IMR-90 (cell line): ENCODE measurements around the gene ROBO2. TPM values are rescaled to one million over a fixed set of nuclear protein-coding genes. Genes with fewer than 3 reads are reported as not detected.

ENCODE experiments used
- ATAC-seq: fragments of 200-7000 bp; cut with Tn5 transposase; 2 replicates; pipeline ENCODE4 v1.9.1; 2020; ENCODE audit warnings: low read depth, mild to moderate bottlenecking, moderate library complexity
- BruUV-seq: library from RNA; stranded (reverse); fragments of 400-500 nt; replicated peaks from 2 replicates; lab custom pipeline; 2021; lab: Mats Ljungman, UMichigan
- CTCF ChIA-PET: fragments of 300-600 bp; formaldehyde crosslinking; extraction: SDS; loops from one replicate; lab custom pipeline; 2021; ENCODE audit warnings: antibody characterized with exemption; lab: Yijun Ruan, JAX
- POLR2A ChIA-PET: fragments of 300-600 bp; sonication (Branson Sonifier 250); formaldehyde crosslinking; loops from one replicate; lab custom pipeline; 2022; ENCODE audit warnings: antibody characterized with exemption; ENCODE audit not compliant: unreplicated experiment; lab: Charles Lee
- DNase-seq: peaks from one replicate; pipeline ENCODE4 v3.0.0; 2013
- H2AFZ ChIP-seq: replicated peaks from 2 replicates; pipeline ENCODE3; 2013; ENCODE audit warnings: low read length, mild to moderate bottlenecking; ENCODE audit not compliant: poor library complexity
- H2AK5ac ChIP-seq: 2 replicates; pipeline ENCODE4 v1.6.1; 2013; ENCODE audit warnings: low read depth, low read length, inconsistent platforms
- H2AK9ac ChIP-seq: replicated peaks from 2 replicates; pipeline ENCODE3; 2013; ENCODE audit warnings: mild to moderate bottlenecking, low read depth, low read length, moderate library complexity; ENCODE audit not compliant: poor library complexity
- H2BK120ac ChIP-seq: 2 replicates; pipeline ENCODE4 v1.6.1; 2013; ENCODE audit warnings: low read depth, low read length, inconsistent platforms
- H2BK15ac ChIP-seq: 3 replicates; pipeline ENCODE4 v1.6.1; 2013; ENCODE audit warnings: low read depth, low read length, inconsistent platforms
- H2BK20ac ChIP-seq: 2 replicates; pipeline ENCODE4 v1.6.1; 2013; ENCODE audit warnings: low read depth, mild to moderate bottlenecking, inconsistent platforms, low read length, moderate library complexity
- H2BK5ac ChIP-seq: 2 replicates; pipeline ENCODE4 v1.6.1; 2013; ENCODE audit warnings: mild to moderate bottlenecking, low read depth, low read length, inconsistent platforms; ENCODE audit not compliant: poor library complexity, severe bottlenecking
- H3K14ac ChIP-seq: replicated peaks from 2 replicates; pipeline ENCODE4 v1.6.1; 2013; ENCODE audit warnings: low read depth, low read length, inconsistent platforms
- H3K18ac ChIP-seq: 2 replicates; pipeline ENCODE4 v1.6.1; 2013; ENCODE audit warnings: low read depth, low read length, control low read depth
- H3K23ac ChIP-seq: 2 replicates; pipeline ENCODE4 v1.6.1; 2013; ENCODE audit warnings: low read depth, low read length, inconsistent platforms
- H3K27ac ChIP-seq: 2 replicates; pipeline ENCODE4 v1.5.1; 2013; ENCODE audit warnings: mild to moderate bottlenecking, control low read depth, low read length; ENCODE audit not compliant: insufficient read depth
- H3K27me3 ChIP-seq: 2 replicates; pipeline ENCODE4 v1.6.1; 2013; ENCODE audit warnings: low read length; ENCODE audit not compliant: control insufficient read depth, insufficient read depth
- H3K36me3 ChIP-seq: 2 replicates; pipeline ENCODE4 v1.6.1; 2013; ENCODE audit warnings: low read length, mixed read lengths; ENCODE audit not compliant: control insufficient read depth, insufficient read depth
- H3K4ac ChIP-seq: 2 replicates; pipeline ENCODE4 v1.6.1; 2013; ENCODE audit warnings: low read depth, low read length, inconsistent platforms
- H3K4me1 ChIP-seq: 2 replicates; pipeline ENCODE4 v1.6.1; 2013; ENCODE audit warnings: low read length, mixed read lengths; ENCODE audit not compliant: control insufficient read depth, insufficient read depth
- H3K4me2 ChIP-seq: 2 replicates; pipeline ENCODE4 v1.6.1; 2013; ENCODE audit warnings: low read depth, mild to moderate bottlenecking, control low read depth, low read length, moderate library complexity
- H3K4me3 ChIP-seq: 2 replicates; pipeline ENCODE4 v1.5.1; 2013; ENCODE audit warnings: low read depth, mild to moderate bottlenecking, control low read depth, low read length, moderate library complexity; ENCODE audit not compliant: insufficient read depth
- H3K56ac ChIP-seq: 2 replicates; pipeline ENCODE4 v1.6.1; 2013; ENCODE audit warnings: low read length, inconsistent platforms; ENCODE audit not compliant: insufficient read depth; ENCODE audit errors: extremely low read depth
- H3K79me1 ChIP-seq, 2 experiments: 2 replicates each; pipeline ENCODE4 v1.6.1; 2013; ENCODE audit warnings: low read length in 2 of 2, inconsistent platforms in 1 of 2, low read depth in 1 of 2
- H3K9ac ChIP-seq: 2 replicates; pipeline ENCODE4 v1.6.1; 2013; ENCODE audit warnings: low read depth, low read length, control low read depth
- H3K9me1 ChIP-seq: 2 replicates; pipeline ENCODE4 v1.6.1; 2013; ENCODE audit warnings: low read length, inconsistent platforms; ENCODE audit not compliant: insufficient read depth
- H3K9me3 ChIP-seq: 2 replicates; pipeline ENCODE4 v1.6.1; 2013; ENCODE audit warnings: low read length; ENCODE audit not compliant: control insufficient read depth, insufficient read depth
- H4K20me1 ChIP-seq: 2 replicates; pipeline ENCODE4 v1.6.1; 2013; ENCODE audit warnings: low read length, inconsistent platforms; ENCODE audit not compliant: insufficient read depth
- H4K5ac ChIP-seq: 2 replicates; pipeline ENCODE4 v1.6.1; 2013; ENCODE audit warnings: mild to moderate bottlenecking, low read depth, low read length, control low read depth
- H4K8ac ChIP-seq, 2 experiments: 2 replicates each; pipeline ENCODE4 v1.6.1; 2013; ENCODE audit warnings: low read depth in 2 of 2, low read length in 2 of 2, control low read depth in 1 of 2, inconsistent platforms in 1 of 2
- H4K91ac ChIP-seq: 2 replicates; pipeline ENCODE4 v1.6.1; 2013; ENCODE audit warnings: low read depth, low read length, inconsistent platforms; ENCODE audit not compliant: insufficient read depth
- BHLHE40 ChIP-seq: fragments of 150-350 bp; IDR thresholded peaks from 2 replicates; pipeline ENCODE4 v1.6.1; 2016; ENCODE audit warnings: mild to moderate bottlenecking, low read depth, low read length
- CHD1 ChIP-seq: IDR thresholded peaks from 2 replicates; pipeline ENCODE4 v1.6.1; 2012; ENCODE audit warnings: low read depth, low read length, improper control_type of control experiment
- ELK1 ChIP-seq: fragments of 150-350 bp; IDR thresholded peaks from 2 replicates; pipeline ENCODE4 v1.6.1; 2016; ENCODE audit warnings: low read depth, mild to moderate bottlenecking, low read length, moderate library complexity, borderline replicate concordance
- FOS ChIP-seq: fragments of 150-350 bp; IDR thresholded peaks from 2 replicates; pipeline ENCODE4 v1.6.1; 2016; ENCODE audit warnings: low read depth, low read length
- MAFK ChIP-seq: IDR thresholded peaks from 2 replicates; pipeline ENCODE4 v1.6.1; 2012; ENCODE audit warnings: low read depth, low read length, improper control_type of control experiment
- MXI1 ChIP-seq: IDR thresholded peaks from 2 replicates; pipeline ENCODE4 v1.6.1; 2012; ENCODE audit warnings: low read depth, mild to moderate bottlenecking, low read length, moderate library complexity, borderline replicate concordance
- NFE2L2 ChIP-seq: fragments of 150-350 bp; IDR thresholded peaks from 2 replicates; pipeline ENCODE4 v1.6.1; 2016; ENCODE audit warnings: low read depth, mild to moderate bottlenecking, low read length
- POLR2A ChIP-seq: IDR thresholded peaks from 2 replicates; pipeline ENCODE4 v1.6.1; 2012; ENCODE audit warnings: mild to moderate bottlenecking, low read depth, low read length
- RCOR1 ChIP-seq: IDR thresholded peaks from 2 replicates; pipeline ENCODE4 v1.6.1; 2012; ENCODE audit warnings: mild to moderate bottlenecking, low read length, improper control_type of control experiment; ENCODE audit not compliant: insufficient replicate concordance
- SMC3 ChIP-seq: fragments of 150-350 bp; IDR thresholded peaks from 2 replicates; pipeline ENCODE4 v1.6.1; 2016; ENCODE audit warnings: low read depth, mild to moderate bottlenecking, antibody characterized with exemption, low read length, moderate library complexity
- WGBS, 2 experiments: methylation state at CpG; one replicate each; pipeline versions ENCODE4 v1.1.5 to v1.1.7; 2013; ENCODE audit warnings: missing lambda C conversion rate in 2 of 2; ENCODE audit not compliant: insufficient read length in 1 of 2; ENCODE audit errors: extremely low coverage in 2 of 2; 5-methylcytosine and 5-hydroxymethylcytosine counted together
- dilution Hi-C: fragments of 300-500 bp; cut with HindIII; formaldehyde crosslinking; loops from one replicate; pipeline ENCODE4 v1.14.3; 2018; ENCODE audit warnings: low sequenced_read_pairs; ENCODE audit not compliant: unreplicated experiment
- in situ Hi-C: fragments of 300-500 bp; cut with MboI; formaldehyde crosslinking; loops from 3 replicates; pipeline ENCODE4 v1.14.3; 2019; ENCODE audit warnings: low sequenced_read_pairs, inconsistent platforms, mixed read lengths
- intact Hi-C: fragments of 100-400 bp; cut with micrococcal nuclease; formaldehyde crosslinking; loops from 2 replicates; pipeline ENCODE4 v1.10.0; 2022
- polyA plus RNA-seq, 3 experiments: library from polyadenylated mRNA; depleted of rRNA; stranded (reverse); fragments of >200 nt; gene quantifications; 2 replicates each; pipeline ENCODE4 v1.2.3, GENCODE V29; 2012; ENCODE audit warnings: low replicate concordance in 1 of 3
- total RNA-seq: library from RNA; depleted of rRNA; stranded (reverse); fragments of >200 nt; gene quantifications from 2 replicates; pipeline ENCODE4 v1.2.3, GENCODE V29; 2012

The ROBO2 gene
- total and polyA plus RNA-seq, 2 of the 4 experiments (the other 2 are of a cell fraction): 9.3 to 14.5 TPM

DNA sequence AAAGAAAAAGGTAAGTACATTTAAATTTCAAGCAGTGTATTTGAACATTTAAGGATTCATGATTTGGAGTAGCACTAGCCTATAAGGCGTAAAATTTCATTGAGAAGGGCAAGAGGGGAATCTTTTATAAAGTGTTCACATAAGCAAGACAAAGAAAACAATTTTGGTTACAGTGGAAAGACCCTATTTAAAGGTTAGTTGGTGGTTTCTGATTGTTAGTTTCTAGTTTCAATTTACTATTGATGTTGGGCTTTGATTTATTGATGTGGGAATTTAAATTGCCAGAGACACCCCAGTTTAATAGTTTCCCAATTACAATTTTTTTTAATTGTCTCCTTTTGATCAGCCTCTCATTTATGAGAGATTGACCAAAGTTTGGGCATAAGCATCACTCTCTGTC is 19.5 kb downstream of the ROBO2 start:
- ATAC-seq (no peak), DNase-seq (no peak)
- intact Hi-C loops: no loop called here
- H3K4me3 ChIP-seq: no peak overlapping the region
- H3K14ac ChIP-seq: no peak overlapping the region
- in situ Hi-C loops: no loop called here
- no peaks in the 10 kb centered on the region for H3K79me1 ChIP-seq
- CTCF ChIA-PET: no interaction called here
- H4K20me1 ChIP-seq: no peaks in the 10 kb centered on the region
- no peaks in the 10 kb centered on the region for H3K27me3 ChIP-seq
- no peak overlapping the region for H3K27ac ChIP-seq
- H2AFZ ChIP-seq: no peak overlapping the region
- no peaks in the 10 kb centered on the region for H3K9me1 ChIP-seq
- H3K9me3 ChIP-seq: no peaks in the 10 kb centered on the region
- H3K18ac ChIP-seq: no peak overlapping the region
- H3K9ac ChIP-seq: no peak overlapping the region
- no peaks in the 10 kb centered on the region for H3K36me3 ChIP-seq
- H2AK5ac ChIP-seq: no peak overlapping the region
- no CpG with 5 or more reads among the region's 1 CpG for WGBS, 2 experiments
- H2BK5ac ChIP-seq: no peak overlapping the region
- dilution Hi-C loops: no loop called here
- no peak overlapping the region for H2BK120ac ChIP-seq
- H3K4me1 ChIP-seq: no peaks in the 10 kb centered on the region
- no peak overlapping the region for H3K4me2 ChIP-seq
- H4K5ac ChIP-seq: no peak overlapping the region
- H3K23ac ChIP-seq: no peak overlapping the region
- no TSS peak for BruUV-seq
- no peak overlapping the region for H2BK15ac ChIP-seq
- no peak overlapping the region for H3K4ac ChIP-seq
- no peak overlapping the region for H2AK9ac ChIP-seq
- POLR2A ChIA-PET: no interaction called here
- H2BK20ac ChIP-seq: no peak overlapping the region
- H3K56ac ChIP-seq: no peak overlapping the region
- no peak overlapping the region for H4K8ac ChIP-seq
- no peak for TF ChIP-seq CHD1
- no peak for TF ChIP-seq FOS
- no peak for TF ChIP-seq NFE2L2
- no peak for TF ChIP-seq MAFK
- TF ChIP-seq MXI1: no peak
- no peak for TF ChIP-seq RCOR1
- TF ChIP-seq POLR2A: no peak
- no peak for TF ChIP-seq SMC3
- TF ChIP-seq BHLHE40: no peak
- no peak for TF ChIP-seq ELK1
- H4K91ac ChIP-seq: no peak overlapping the region
